Measurements from ENCODE around the gene POU6F1.
"Not testable (repeated sequence)": the region's sequence is repeated elsewhere in the genome, so short reads cannot be mapped to it uniquely, and the experiment has no call there.

DNA sequence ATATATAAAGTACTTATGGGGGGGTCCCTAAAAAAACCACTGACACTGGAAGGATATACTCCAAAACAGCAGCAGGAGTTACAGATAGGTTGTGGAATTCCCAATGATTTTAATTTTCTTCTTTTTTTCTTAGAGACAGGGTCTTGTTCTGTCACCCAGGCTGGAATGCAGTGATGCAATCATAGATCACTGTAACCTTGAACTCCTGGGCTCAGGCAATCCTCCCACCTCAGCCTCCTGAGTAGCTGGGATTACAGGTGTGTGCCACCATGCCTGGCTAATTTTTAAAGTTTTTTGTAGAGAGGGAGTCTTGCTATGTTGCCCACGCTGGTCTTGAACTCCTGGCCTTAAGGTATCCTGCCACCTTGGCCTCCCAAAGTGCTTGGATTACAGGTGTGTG lies 41.7 kb upstream of the POU6F1 start:
- not testable (repeated sequence) for TF ChIP-seq ZBTB17 (tag by site-specific recombination; IDR thresholded peaks at IDR 0.05); CTCF (tag by site-specific recombination; IDR thresholded peaks at IDR 0.05); YY1 (tag by site-specific recombination; IDR thresholded peaks at IDR 0.05); ZSCAN23 (tag by site-specific recombination; IDR thresholded peaks at IDR 0.05); ZSCAN30 (tag by site-specific recombination; IDR thresholded peaks at IDR 0.05); ZNF274 (IDR thresholded peaks at IDR 0.05; ENCODE audit: low read length); ZNF274 (tag by site-specific recombination; IDR thresholded peaks at IDR 0.05; ENCODE audit: borderline replicate concordance); TRIM28 (IDR thresholded peaks at IDR 0.05; ENCODE audit: borderline replicate concordance, low read length); ZBTB49 (tag by site-specific recombination; IDR thresholded peaks at IDR 0.05; ENCODE audit: low read depth); ZNF404 (tag by site-specific recombination; IDR thresholded peaks at IDR 0.05); ZNF157 (tag by site-specific recombination; IDR thresholded peaks at IDR 0.05)

All from HEK293 (cell line).